K562 (cell line): Measurements from ENCODE around the gene SLC6A8. TPM values are rescaled to one million over a fixed set of nuclear protein-coding genes. Genes with fewer than 3 reads are reported as not detected.

Experiments
- ATF7 ChIP-seq: fragments of 450-650 bp; IDR thresholded peaks from 2 replicates; pipeline ENCODE4 v1.7.1; 2014; ENCODE audit warnings: mild to moderate bottlenecking, moderate library complexity
- BCL6 ChIP-seq: fragments of 250-450 bp; sonication (Bioruptor Pico); IDR thresholded peaks from 2 replicates; pipeline ENCODE4 v1.4.0; 2020
- C11orf30 ChIP-seq: fragments of 450-650 bp; IDR thresholded peaks from 2 replicates; pipeline ENCODE4 v1.6.1; 2016; ENCODE audit warnings: low read depth, mild to moderate bottlenecking
- CREB3L1 ChIP-seq: fragments of 450-650 bp; IDR thresholded peaks from 2 replicates; pipeline ENCODE4 v1.6.1; 2014; ENCODE audit warnings: low read depth, mild to moderate bottlenecking, moderate library complexity, borderline replicate concordance
- E2F8 ChIP-seq: fragments of 450-650 bp; IDR thresholded peaks from 2 replicates; pipeline ENCODE4 v1.7.1; 2018; ENCODE audit warnings: mild to moderate bottlenecking, low read depth; ENCODE audit not compliant: partially characterized antibody
- HNRNPH1 ChIP-seq: fragments of 200-400 bp; formaldehyde crosslinking; optimal IDR thresholded peaks from 2 replicates; pipeline ENCODE3; 2017; ENCODE audit warnings: low read depth, mild to moderate bottlenecking, low read length, moderate library complexity
- LEF1 ChIP-seq: fragments of 450-650 bp; IDR thresholded peaks from 2 replicates; pipeline ENCODE4 v1.6.1; 2016; ENCODE audit warnings: mild to moderate bottlenecking
- MCM2 ChIP-seq: fragments of 450-650 bp; IDR thresholded peaks from 2 replicates; pipeline ENCODE4 v1.6.1; 2017; ENCODE audit warnings: low read depth, mild to moderate bottlenecking
- NFIC ChIP-seq: fragments of 450-650 bp; IDR thresholded peaks from 2 replicates; pipeline ENCODE4 v1.6.1; 2017; ENCODE audit warnings: mild to moderate bottlenecking, inconsistent platforms
- NFRKB ChIP-seq: fragments of 450-650 bp; IDR thresholded peaks from 2 replicates; pipeline ENCODE4 v1.6.1; 2016; ENCODE audit warnings: low read depth
- NR0B1 ChIP-seq: fragments of 450-650 bp; IDR thresholded peaks from one replicate; pipeline ENCODE4 v1.6.1; 2018; ENCODE audit warnings: mild to moderate bottlenecking, moderate library complexity; ENCODE audit not compliant: partially characterized antibody
- NR2F6 ChIP-seq: fragments of 450-650 bp; formaldehyde crosslinking; IDR thresholded peaks from 2 replicates; pipeline ENCODE4 v1.4.0; 2020; ENCODE audit warnings: mild to moderate bottlenecking
- RBM39 ChIP-seq: fragments of 200-400 bp; formaldehyde crosslinking; optimal IDR thresholded peaks from 2 replicates; pipeline ENCODE3; 2018; ENCODE audit warnings: low read depth, low read length
- RFX5 ChIP-seq: IDR thresholded peaks from 2 replicates; pipeline ENCODE4 v1.6.1; 2011; ENCODE audit warnings: low read depth, mild to moderate bottlenecking, improper control_type of control experiment, low read length
- SMARCC2 ChIP-seq: fragments of 450-650 bp; IDR thresholded peaks from 2 replicates; pipeline ENCODE4 v1.6.1; 2017; ENCODE audit warnings: antibody characterized with exemption, moderate library complexity, mild to moderate bottlenecking, low read depth
- SPI1 ChIP-seq: IDR thresholded peaks from 2 replicates; pipeline ENCODE4 v1.6.1; 2011; ENCODE audit warnings: low read depth, low read length, control low read depth, borderline replicate concordance
- TEAD1 ChIP-seq, 2 experiments: fragments of 450-650 bp in 1 of 2; sonication (generic) in 1 of 2; formaldehyde crosslinking; IDR thresholded peaks; 2 replicates each; pipeline versions ENCODE4 v1.4.0 to v1.8.0; 2020 to 2022; ENCODE audit warnings: mild to moderate bottlenecking in 2 of 2, missing genetic modification reagents in 1 of 2
- TEAD4 ChIP-seq, 2 experiments: sonication (generic) in 1 of 2; formaldehyde crosslinking in 1 of 2; IDR thresholded peaks; 2 replicates each; pipeline versions ENCODE4 v1.6.1 to v1.8.0; 2012 to 2022; ENCODE audit warnings: borderline replicate concordance in 1 of 2, inconsistent platforms in 1 of 2, low read length in 1 of 2, mild to moderate bottlenecking in 1 of 2, missing genetic modification reagents in 1 of 2
- ZBTB26 ChIP-seq: fragments of 450-650 bp; formaldehyde crosslinking; IDR thresholded peaks from 2 replicates; pipeline ENCODE4 v1.4.0; 2022; ENCODE audit warnings: missing genetic modification characterization
- ZBTB8A ChIP-seq: fragments of 450-650 bp; IDR thresholded peaks from 2 replicates; pipeline ENCODE4 v1.6.1; 2018; ENCODE audit warnings: mild to moderate bottlenecking, moderate library complexity; ENCODE audit not compliant: partially characterized antibody
- polyA plus RNA-seq, 8 experiments: library from polyadenylated mRNA; depleted of rRNA in 4 of 8; stranded (reverse) in 5 of 8; unstranded in 3 of 8; fragments of >200 nt; fragmentation: Nextera tagmentation in 2 of 8; fragmentation: Illumina TruSeq in 1 of 8; extraction: Ambion mirVana in 2 of 8; extraction: Trizol in 1 of 8; gene quantifications; 2 replicates each; pipeline versions ENCODE4 v1.2.1 to v1.2.3, GENCODE V29; 2011 to 2014; ENCODE audit warnings: inconsistent platforms in 1 of 8, missing spikeins in 1 of 8
- total RNA-seq, 7 experiments: library from RNA; depleted of rRNA in 6 of 7; stranded (reverse); fragments of >200 nt in 6 of 7; fragmentation: Illumina TruSeq in 2 of 7; extraction: Trizol in 2 of 7; gene quantifications; 2 replicates each; pipeline versions ENCODE4 v1.2.1 to v1.2.3, GENCODE V29; 2011 to 2021; ENCODE audit warnings: low replicate concordance in 1 of 7

The SLC6A8 gene
- total and polyA plus RNA-seq, 9 of the 15 experiments (the other 6 are each of a cell fraction or from before 2014, with no cell fraction given), result 0.68 to 144 (median 34.3) TPM

- TF ChIP-seq RFX5 (no peak), E2F8 (no peak), TEAD4 (IDR thresholded peaks at IDR 0.05; ENCODE audit: low read length) (no peak), TEAD4 (CRISPR knock-in tag; IDR thresholded peaks at IDR 0.05; ENCODE audit: borderline replicate concordance) (no peak), BCL6 (CRISPR knock-in tag) (no peak), NR2F6 (CRISPR knock-in tag) (no peak), NR0B1 (no peak), TEAD1 (CRISPR knock-in tag; IDR thresholded peaks at IDR 0.05) (no peak), ZBTB26 (no peak), SPI1 (0 out of 2 replicates have a peak, but pooled peaks have one; percentile 23), NFRKB (peak; percentile 29; the same call in 1 of the 2 replicates), CREB3L1 (no peak), MCM2 (no peak), SMARCC2 (no peak), C11orf30 (no peak), LEF1 (peak; percentile 38; the same call in 1 of the 2 replicates), ATF7 (no peak), NFIC (no peak), HNRNPH1 (no peak), ZBTB8A (no peak), RBM39 (no peak)
These were observed 1.0 kb upstream of the SLC6A8 start (continued) for GRCh38 chrX:153686711-153687110.
